Stimulated activated CD8-positive, alpha-beta memory T cell treated with anti-CD3 and anti-CD28 coated beads, Interleukin-4, amount 100 ng/mL, for 24 hours (primary cell): ENCODE measurements around the gene CCDC81.
"Not testable (repeated sequence)": the region's sequence is repeated elsewhere in the genome, so short reads cannot be mapped to it uniquely, and the experiment has no call there.

Experiments used
- DNase-seq: peaks from one replicate; pipeline ENCODE4 v3.0.0-alpha.2; 2020; ENCODE audit warnings: low read depth

The CCDC81 gene

DNA sequence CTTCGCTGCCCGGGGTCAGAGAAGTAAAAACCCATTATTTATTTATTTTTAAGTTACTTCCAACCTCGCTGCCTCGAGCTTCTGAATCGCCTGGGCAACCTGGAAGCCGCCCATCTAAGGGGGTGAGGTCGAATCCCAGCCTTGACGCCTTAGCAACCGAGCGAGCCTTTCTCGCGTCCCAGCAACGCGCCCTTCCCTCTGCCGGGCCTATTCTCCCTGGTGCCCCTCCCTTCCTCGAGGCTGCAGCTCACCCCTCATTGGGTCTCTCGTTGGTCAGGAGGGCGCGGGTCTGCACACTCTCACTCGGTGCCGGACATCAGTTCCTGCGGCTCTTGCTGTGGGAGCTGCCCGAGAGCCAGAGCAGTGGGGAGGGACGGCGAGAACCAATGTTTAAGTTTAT is at the start of gene CCDC81:
CCDC81 (plus strand) TSS at position 302 of the 400 bp plus-strand sequence. CDS start 277 bp downstream, outside the sequence.
- DNase-seq = no peak

DNA sequence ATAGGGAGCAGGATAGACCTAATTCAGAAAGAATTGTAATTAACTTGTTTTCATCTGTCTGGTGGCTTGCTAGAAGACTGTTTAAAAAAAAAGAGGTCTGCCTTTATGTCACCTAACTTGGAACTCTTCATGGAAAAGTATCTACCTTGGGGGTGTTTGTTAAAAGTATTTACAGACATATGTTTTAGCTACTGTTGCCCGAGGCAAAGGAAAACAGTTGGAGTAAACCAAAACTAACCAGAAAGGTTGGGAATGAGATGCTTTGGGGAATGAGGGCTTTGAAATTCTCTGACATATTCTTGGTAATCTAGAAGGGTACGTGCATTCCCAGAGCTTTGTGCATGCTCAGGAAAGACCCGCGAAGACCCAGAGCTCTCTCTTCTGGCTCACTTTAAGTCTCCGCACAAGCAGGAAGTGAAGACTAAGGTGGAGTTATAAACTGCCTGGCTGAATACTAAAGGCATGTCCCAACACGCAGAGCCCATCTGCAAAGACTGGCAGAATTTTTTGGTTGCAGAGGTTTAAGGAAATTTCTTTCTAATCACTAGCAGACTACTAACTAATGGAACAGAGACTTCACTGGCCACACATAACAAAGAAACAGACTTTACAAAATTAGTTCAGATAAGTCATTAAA is 39.4 kb upstream of the CCDC81 start:
- no peak for DNase-seq

DNA sequence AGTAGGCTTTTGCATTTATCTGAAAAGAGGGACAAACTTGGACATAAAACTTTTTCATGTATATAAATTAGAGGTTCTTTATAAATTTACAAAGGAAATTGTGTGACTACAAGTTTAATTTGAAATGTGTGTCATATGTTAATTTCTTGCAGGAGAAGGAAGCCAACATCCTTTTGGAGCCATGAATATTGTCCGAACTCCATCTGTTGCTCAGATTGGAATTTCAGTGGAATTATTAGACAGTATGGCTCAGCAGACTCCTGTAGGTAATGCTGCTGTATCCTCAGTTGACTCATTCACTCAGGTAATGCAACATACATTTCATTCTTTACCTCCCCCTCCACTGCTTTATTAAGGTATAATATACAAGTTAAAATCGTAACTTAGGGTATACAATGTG is 37.5 kb upstream of the CCDC81 start:
- no peak for DNase-seq

DNA sequence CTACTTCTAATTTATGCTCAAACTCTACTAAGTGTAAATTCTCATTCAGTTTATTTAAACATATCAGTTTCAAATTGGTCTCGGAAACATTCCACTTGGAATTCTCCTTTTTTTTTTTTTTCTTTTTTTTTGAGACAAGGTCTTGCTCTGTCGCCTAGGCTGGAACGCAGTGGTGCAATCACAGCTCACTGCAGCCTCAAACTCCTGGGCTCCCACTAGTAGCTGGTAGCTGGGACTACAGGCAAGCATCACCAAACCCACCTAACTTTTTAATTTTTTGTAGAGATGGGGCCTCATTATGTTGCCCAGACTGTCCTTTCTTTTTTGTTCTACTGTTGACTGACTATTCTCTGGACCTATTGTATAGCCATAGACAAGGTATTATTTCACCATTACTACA is 33.3 kb upstream of the CCDC81 start:
- DNase-seq = no peak

DNA sequence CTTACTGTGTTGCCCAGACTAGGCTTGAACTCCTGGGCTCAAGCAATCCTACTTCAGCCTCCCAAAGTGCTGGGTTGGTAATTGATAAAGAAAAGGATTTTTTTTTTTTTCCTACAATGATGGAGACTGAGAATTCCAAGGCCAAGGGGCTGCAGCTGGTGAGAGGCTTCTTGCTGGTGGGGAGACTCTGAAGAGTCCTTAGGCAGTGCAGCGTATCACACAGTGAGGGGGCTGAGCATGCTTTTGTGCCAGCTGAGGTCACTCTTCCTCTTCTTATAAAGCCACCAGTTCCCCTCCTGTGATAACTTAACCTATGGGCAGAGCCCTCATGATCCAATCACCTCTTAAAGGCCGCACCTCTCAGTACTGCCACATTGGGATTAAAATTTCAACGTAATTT is 28.2 kb upstream of the CCDC81 start:
- DNase-seq = no peak

DNA sequence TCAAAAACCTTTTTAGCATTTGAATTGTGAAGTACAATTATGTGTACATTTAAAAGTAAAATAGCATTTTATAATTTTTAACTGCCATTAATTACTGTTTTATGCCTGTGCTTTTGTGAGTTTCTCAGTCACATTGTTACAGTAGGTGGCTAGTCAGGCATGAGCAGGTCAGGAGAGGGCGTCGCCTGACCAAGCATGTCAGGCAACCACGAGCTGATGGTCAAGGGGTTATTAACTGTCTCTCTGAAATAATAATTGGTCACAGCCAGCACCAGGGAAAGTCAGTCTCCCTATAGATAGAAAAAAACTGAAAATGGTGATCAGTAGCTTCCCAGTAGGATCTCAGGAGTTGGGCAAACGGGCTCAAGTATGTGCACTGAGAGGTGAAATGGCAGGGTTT is 19.4 kb upstream of the CCDC81 start:
- DNase-seq = no peak

DNA sequence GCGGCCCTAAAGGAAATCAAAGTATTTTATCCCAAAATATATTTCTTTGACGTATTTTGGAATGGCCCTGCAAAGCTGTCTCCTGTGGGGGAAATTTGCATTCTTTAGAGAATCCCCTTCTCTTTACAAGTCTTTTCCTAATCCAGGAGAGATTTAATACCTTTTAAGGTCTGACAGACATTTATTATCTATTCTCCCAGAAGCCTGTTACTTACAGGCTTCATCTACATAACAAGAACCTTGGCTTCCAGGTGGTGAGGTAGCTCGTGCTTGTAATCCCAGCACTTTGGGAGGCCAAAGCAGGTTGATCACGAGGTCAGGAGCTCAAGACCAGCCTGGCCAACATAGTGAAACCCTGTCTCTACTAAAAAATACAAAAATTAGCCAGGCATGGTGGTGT is 17.3 kb upstream of the CCDC81 start:
- not testable (repeated sequence) for DNase-seq

DNA sequence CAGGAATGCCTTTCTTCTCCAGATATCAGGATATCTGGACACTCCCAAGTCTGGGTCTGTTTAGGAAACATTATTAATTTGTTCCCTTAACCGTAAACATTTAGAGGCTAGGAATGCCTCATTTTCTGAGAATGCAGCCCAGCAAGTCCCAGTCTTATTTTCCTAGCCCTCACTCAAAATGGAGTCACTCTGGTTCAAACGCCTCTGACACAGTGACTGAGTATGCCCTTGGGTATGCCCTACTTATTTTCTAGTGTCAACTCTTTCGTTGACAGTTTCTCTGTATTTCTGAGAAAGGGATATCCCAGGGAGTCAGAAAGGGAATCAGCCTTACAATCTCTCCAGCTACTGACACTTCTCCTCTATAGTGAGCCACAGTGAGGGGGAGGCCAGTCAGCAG is 16.0 kb upstream of the CCDC81 start:
- DNase-seq = no peak

DNA sequence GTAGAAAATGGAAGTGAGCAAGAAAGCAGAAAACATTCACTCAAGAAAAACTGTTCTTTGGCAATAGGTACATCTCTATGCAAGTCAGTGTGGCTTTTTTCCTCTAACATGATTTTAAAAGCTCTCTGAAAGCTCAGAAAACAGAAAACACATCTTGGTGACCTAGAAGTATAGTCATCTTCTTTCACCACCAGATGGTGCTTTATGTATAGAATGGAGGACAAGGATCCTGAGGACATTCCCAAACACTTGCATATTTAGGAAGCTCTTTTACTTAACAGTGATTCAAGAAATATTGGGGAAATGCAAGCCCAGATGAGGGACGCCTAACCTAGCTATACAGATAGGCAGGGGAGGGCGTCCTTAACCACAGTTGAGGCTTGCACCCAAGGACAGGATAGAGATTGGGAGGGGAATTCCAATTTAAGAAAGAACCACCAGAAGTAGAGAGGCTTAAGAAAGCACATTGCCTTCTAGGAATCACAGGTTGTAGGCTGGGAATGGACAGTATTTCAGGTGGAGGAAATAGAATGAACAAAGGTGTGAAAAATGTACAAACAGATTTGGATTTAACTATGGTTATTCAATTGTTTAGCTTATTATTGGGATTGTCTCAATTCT is 13.8 kb upstream of the CCDC81 start:
- no peak for DNase-seq

DNA sequence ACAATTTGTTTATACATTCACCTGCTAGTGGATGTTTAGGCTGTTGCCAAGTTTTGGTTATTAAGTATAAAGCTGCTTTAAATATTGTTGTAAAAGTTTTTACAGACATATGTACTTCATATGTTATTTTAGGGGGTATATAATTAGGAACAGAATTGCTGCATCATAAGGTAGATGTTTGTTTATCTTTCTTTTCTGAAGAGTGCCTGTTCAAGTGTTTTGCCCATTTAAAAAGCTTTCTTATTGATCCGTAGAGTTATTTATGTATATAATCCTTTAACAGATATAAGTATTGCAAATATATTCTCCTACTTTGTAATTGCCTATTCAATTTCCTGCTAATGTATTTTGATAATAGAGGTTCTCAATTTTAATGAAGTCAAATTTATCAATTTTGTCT is 11.3 kb upstream of the CCDC81 start:
- no peak for DNase-seq

DNA sequence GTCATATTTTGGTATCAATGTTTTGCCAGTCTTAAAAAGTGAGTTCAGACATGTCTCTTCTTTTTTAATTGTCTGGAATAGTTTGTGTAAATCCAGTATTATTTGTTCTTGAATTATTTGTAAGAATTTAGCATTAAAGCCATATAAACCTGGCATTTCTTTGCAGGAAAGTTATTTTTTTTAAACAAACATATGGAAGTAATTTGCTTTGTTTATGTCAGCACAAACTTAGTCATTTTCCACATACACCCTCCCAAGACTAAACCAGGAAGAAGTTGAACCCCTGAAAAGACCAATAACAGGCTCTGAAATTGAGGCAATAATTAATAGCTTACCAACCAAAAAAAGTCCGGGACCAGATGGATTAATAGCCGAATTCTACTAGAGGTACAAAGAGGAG is 9.1 kb upstream of the CCDC81 start:
- no peak for DNase-seq

DNA sequence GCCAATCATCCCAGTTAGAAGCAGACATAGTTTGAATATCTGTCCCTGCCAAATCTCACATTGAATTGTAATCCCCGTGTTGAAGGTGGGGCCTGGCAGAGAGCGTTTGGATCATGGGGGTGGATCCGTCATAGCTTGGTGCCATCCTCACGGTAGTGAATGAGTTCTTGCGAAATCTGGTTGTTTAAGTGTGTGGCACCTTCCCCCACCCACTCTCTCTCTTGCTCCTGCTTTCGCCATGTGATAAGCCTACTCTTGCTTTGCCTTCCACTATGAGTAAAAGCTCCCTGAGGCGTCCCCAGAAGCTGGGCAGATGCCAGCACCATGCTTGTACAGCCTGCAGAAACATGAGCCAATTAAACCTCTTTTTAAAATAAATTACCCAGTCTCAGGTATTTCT is 5.0 kb upstream of the CCDC81 start:
- no peak for DNase-seq

DNA sequence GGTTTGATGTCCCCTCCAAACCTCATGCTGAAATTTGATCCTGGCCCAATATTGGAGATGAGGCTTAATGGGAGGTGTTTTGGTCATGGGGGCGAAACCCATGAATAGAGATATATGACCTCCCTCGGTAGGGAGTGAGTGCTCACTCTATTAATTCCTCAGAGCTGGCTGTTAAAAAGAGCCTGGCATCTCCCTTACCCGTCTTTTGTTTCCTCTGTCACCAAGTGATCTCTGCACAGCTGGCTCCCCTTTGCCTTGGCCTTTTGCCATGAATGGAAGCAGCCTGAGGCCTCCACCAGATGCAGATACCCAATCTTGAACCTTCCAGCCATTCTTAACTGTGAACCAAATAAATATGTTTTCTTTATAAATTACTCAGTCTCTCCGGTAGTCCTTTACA is 4.5 kb upstream of the CCDC81 start:
- DNase-seq = no peak

DNA sequence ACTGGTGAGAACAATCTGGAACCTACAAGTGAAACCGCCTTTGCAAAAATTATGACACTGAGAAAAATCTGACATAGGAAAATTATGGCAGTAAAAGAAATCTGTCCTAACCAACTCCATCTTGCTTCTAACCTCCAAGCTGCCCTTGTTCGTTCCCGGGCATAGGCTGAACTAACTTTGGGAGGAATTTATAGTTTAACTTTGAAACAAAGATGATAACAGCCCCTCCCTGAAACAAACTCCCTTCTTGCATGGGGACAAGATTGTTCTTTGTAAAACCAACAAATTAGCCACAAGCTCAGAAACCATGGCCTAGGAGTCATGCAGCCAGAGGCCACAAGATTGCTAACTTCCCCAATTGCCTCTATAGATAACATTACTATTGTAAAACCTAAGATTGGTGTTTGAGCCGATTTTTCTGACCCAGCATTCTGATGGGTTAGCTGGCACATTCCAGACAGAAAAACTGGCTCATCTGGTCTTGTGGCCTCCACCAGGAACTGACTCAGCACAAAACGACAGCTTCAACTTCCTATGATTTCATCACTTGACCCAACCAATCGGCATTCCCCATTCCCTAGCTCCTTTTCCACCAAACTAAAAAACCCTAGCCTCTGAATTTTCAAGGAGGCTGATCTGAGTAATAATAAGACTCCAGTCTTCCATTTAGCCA is 3.6 kb upstream of the CCDC81 start:
- DNase-seq = no peak

DNA sequence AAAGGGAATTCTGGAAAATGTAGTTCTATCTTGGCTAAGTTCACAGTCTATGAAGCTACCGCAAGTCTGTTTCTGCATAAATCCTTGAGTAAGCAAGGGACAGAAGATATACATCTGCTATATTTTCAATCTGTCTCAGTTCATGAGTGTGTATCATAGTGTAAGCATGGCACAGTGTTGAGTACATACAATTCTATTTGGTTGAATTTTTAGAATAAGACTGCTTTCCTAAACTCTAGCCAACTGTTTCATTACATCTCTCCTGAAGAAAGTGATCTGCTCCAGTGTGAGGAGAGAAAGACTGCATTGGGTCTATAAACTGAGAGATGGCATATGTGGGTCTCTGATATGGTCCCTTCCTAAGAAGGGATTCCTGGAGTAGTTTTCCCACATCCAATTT is 2.6 kb upstream of the CCDC81 start:
- DNase-seq = no peak

DNA sequence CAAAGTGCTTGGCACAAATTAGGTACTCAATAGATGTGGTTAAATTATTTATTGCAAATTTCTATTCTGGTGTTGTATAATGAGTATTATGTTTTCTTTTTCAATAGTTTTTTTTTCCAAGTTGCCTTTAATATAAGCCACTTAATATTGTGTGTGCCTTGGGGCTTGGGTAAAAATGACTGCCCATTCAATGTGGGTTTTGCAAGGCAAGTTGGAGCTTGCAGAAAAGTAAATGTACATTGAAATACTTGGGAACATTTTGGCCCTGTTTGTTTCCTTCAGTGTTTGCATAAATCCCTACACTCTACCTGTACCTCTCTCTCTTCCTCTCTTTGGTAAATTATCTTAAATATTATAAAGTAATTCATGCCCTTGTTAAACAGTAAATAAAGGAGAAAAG is 2.1 kb upstream of the CCDC81 start:
- DNase-seq = no peak

DNA sequence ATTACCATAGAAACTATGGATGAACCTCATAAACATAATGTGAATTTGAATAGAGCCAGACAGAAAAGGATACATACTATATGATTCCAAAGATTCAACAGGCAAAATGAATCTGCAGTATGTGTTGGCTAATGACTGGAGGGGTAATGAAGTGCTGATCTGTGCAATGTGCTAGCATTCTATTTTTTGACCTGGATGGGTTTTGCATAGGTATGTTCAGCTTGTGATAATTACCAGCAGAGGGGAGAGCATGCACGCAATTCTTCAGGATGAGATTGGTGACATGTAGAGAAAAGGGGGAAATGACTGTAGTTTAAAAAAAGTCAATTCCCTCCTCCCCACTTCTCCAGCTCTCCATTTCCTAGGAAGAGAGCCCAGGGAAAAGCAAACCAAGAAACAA is 618 bp upstream of the CCDC81 start:
- no peak for DNase-seq

DNA sequence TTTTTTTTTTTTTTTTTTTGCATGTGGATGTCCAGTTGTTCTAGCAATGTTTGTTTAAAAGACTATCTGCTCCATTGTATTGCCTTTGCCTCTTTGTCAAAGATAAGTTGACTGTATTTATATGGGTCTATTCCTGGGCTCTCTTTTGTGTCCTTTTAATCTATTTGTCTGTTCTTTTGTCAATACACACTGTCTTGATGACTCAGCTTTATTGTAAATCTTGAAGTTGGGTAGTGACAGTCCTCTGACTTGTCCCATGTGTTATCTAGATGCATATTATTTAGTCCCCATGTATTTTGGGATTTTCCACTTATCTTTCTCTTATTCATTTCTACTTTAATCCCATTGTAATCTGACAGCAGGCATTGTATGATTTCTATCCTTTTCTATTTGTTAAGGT is 3.3 kb downstream of the CCDC81 start:
- no peak for DNase-seq

DNA sequence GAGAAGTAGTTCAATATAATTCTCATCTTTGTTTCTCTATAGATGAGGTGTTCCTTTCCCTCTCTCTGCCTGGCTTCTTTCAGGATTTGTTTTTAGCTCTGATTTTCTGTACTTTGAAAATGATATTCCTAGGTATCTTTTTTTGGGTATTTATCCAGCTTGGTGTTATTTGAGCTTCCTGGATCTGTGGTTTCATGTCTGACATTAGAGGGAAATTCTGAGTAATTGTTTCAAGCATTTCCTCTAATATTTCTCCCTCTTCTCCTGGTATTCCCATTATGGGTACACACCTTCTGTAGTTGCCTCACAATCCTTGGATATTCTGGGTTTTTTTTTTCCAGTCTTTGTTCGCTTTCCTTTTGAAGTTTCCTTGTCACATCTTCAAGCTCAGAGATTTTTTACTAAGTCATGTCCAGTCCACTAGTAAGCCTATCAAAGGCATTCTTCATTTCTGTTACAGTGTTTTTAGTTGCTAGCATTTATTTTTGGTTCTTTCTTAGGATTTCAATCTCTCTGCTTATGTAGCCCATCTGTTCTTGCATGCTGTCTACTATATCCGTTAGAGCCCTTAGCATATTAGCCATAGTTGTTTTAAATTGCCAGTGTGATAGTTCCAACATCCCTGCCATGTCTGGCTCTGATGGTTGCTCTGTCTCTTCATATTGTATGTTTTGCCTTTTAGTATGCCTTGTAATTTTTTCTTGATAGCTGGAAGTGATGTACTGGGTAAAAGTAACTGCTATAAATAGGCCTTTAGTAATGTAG is 5.8 kb downstream of the CCDC81 start:
- DNase-seq = no peak

DNA sequence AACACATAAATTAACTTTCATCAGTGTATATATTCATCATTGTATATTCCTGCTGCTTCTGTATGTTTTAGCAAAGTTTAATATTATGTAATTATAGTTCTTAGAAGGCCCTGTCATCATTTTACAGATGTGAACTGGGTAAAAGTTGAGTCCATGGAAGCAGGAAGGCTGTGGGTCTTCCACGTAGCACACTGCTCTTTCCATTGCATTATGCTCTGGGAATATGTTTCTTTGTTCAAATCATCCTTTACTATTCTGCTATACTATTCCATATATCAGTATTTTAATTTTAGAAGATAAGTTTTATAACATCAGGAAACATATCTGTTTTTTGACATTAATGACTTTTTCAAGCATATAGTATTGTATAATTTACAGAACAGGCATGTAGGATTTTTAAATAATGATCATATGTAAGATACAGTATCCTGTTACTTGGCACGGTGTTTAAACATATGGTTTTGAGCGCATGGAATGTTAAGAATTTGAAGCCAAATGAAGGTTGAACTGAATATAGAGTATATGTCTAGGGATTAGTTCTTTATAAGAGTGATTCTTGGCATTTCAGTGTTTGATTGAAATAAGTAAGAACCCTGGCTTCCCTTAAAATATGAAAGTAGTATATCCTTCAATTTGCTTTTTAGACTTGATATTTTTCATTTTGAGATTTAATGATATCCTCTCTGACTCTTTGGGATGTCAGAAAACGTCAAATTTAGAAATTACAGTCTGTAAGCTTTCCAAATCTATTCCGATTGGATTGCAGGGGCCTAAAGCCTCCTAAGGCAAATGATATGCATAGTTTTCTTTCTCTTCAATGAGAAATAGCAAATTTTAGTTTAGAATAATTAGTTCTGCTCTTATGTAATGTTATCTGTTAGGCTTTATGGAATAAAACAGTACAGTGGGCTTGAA is 8.6 kb downstream of the CCDC81 start:
- DNase-seq = no peak

DNA sequence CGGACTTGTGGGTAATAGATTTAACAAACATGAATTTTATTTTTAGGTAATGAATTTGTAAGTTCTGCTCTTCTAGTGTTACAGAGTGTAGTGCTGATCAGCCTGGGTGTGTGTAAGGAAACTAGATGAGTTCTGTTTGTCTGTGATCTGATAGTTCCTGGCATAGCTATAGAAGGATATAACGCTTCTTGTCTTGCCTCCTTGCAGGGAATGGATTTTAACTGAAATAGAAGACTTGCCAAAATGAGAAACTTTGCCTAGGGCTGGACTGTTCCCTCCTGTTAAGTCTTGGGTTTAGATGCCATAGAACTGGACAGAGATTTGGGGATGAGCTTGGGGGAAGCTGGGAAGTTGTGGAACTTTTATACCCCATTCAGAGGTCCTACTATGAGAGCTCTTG is 11.6 kb downstream of the CCDC81 start:
- no peak for DNase-seq

DNA sequence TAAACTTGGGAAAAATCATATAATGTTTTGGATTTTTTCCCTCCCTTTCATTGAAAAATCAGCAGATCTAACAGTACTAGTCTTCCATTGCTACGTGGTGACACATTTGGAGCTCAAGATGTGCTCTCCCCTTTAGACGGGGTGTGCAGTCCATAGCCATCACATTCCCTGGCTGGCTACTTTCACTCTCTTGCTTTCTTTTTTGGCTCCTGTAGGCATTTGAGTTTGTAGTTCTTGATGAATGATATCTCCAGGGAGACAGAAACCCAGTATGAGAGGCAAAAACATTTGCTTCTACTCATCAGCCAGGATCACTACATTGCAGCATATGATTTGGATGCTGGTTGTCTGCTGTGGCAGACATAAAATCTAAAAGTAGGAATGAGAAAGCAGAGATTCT is 12.1 kb downstream of the CCDC81 start:
- DNase-seq = no peak
